A673 (cell line): ENCODE measurements around the gene CUX1. TPM values are rescaled to one million over a fixed set of nuclear protein-coding genes. Genes with fewer than 3 reads are reported as not detected.

Experiments
- BruUV-seq: library from RNA; stranded (reverse); fragments of 400-500 nt; replicated peaks from 2 replicates; lab custom pipeline; 2021; lab: Mats Ljungman, UMichigan
- CTCF ChIA-PET: fragments of 300-600 bp; sonication (Branson Sonifier 250); formaldehyde crosslinking; loops from one replicate; lab custom pipeline; 2022; ENCODE audit warnings: antibody characterized with exemption; lab: Charles Lee
- POLR2A ChIA-PET: fragments of 300-600 bp; sonication (Branson Sonifier 250); formaldehyde crosslinking; loops from one replicate; lab custom pipeline; 2022; ENCODE audit warnings: antibody characterized with exemption; ENCODE audit not compliant: low non-redundant PET; lab: Charles Lee
- DNase-seq: peaks from one replicate; pipeline ENCODE4 v3.0.0-alpha.2; 2015; ENCODE audit warnings: low spot score
- H3K27ac ChIP-seq: fragments of 200-600 bp; sonication (generic); 2 replicates; pipeline ENCODE4 v1.5.1; 2016; ENCODE audit warnings: mixed run types, low read depth, mild to moderate bottlenecking, mixed read lengths, antibody characterized with exemption, low read length; ENCODE audit not compliant: poor library complexity, severe bottlenecking
- H3K27me3 ChIP-seq: fragments of 200-600 bp; sonication (generic); replicated peaks from 2 replicates; pipeline ENCODE4 v1.6.1; 2017; ENCODE audit warnings: mixed run types, low read depth, mild to moderate bottlenecking, mixed read lengths, antibody characterized with exemption, low read length; ENCODE audit not compliant: insufficient read depth, poor library complexity
- H3K36me3 ChIP-seq: fragments of 200-600 bp; sonication (generic); 2 replicates; pipeline ENCODE4 v1.6.1; 2016; ENCODE audit warnings: mixed run types, mild to moderate bottlenecking, mixed read lengths, antibody characterized with exemption, low read length; ENCODE audit not compliant: insufficient read depth, poor library complexity, severe bottlenecking
- H3K4me1 ChIP-seq: fragments of 200-600 bp; sonication (generic); 2 replicates; pipeline ENCODE4 v1.6.1; 2017; ENCODE audit warnings: mixed run types, mild to moderate bottlenecking, mixed read lengths, antibody characterized with exemption, low read length; ENCODE audit not compliant: insufficient read depth, poor library complexity, severe bottlenecking
- H3K4me3 ChIP-seq: fragments of 200-600 bp; sonication (generic); 2 replicates; pipeline ENCODE4 v1.5.1; 2016; ENCODE audit warnings: low read depth, mixed run types, mild to moderate bottlenecking, mixed read lengths, low read length; ENCODE audit not compliant: poor library complexity, severe bottlenecking
- H3K9me3 ChIP-seq: fragments of 200-600 bp; sonication (generic); 2 replicates; pipeline ENCODE4 v1.6.1; 2016; ENCODE audit warnings: mixed run types, low read depth, mild to moderate bottlenecking, mixed read lengths, antibody characterized with exemption, low read length; ENCODE audit not compliant: poor library complexity, severe bottlenecking
- EZH2 ChIP-seq: fragments of 200-600 bp; sonication (generic); IDR thresholded peaks from 2 replicates; pipeline ENCODE4 v1.6.1; 2017; ENCODE audit warnings: borderline replicate concordance, low read depth, mild to moderate bottlenecking, mixed read lengths, antibody characterized with exemption, low read length; ENCODE audit not compliant: poor library complexity, severe bottlenecking
- intact Hi-C: fragments of 100-400 bp; cut with micrococcal nuclease; formaldehyde crosslinking; loops from one replicate; pipeline ENCODE4 v1.10.0; 2022; ENCODE audit not compliant: unreplicated experiment
- total RNA-seq: library from RNA; stranded (reverse); gene quantifications from 2 replicates; pipeline ENCODE4 v1.2.3, GENCODE V29; 2021
- TF ChIP-seq, protein P1 (sequence below): fragments of 300-800, 200-600 bp; sonication (generic); conservative IDR thresholded peaks from 2 replicates; pipeline ENCODE4 v1.5.1; 2017; ENCODE audit warnings: low read depth, mild to moderate bottlenecking, antibody characterized with exemption, low read length, moderate library complexity, mixed read lengths

The CUX1 gene
- total RNA-seq, 1 experiment from 2014 or later = 49.4 TPM

DNA sequence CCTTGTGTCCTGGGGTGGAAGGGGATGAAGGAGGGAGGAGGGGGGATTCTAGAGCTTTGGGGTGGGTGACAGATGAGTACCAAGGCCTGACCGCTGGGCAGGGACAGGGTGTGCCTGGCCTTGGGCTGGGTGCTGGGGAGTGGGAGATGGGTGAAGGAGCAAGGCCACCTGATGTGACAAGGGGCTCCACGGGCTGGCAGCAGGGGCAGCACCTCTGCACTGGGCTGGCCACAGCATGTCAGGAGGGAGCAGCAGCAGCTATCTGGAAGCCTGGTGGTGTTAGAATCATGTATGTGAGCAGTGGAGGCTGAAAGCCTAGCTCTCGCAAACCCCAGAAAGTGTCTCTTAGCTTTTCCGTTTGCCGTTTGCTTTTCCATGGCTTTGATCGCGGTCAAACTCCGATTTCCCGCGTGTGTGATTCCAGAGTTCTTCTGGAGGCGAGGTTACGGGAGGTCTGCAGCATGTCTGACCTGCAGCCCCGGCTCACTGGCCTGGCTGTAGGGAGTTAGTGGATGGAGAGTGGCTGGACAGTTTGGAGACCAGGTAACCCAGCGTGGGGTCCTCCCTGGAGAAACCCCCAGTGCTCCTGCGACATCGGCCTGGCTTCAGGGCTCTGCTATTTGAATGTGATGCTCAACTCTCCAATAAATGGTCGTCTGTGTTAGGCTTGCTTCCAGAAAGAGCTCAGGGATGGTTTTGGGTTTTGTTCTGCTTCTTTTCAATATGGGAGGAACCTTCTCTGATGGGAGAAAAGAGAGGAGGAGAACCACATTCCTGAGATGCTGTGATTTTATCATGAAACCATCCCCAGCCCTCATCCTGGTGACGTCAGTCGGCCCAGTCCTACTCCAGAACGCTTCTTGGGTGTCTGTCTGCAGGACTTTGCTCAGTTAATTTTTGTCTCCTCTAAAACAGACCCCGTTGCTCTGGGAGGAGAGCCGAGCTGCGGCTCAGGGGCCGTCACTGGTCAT, 105.5 kb downstream of the CUX1 start:
- intact Hi-C loops = no loop called here
- TF ChIP-seq EZH2 = no peak
- TF ChIP-seq, protein P1, sequence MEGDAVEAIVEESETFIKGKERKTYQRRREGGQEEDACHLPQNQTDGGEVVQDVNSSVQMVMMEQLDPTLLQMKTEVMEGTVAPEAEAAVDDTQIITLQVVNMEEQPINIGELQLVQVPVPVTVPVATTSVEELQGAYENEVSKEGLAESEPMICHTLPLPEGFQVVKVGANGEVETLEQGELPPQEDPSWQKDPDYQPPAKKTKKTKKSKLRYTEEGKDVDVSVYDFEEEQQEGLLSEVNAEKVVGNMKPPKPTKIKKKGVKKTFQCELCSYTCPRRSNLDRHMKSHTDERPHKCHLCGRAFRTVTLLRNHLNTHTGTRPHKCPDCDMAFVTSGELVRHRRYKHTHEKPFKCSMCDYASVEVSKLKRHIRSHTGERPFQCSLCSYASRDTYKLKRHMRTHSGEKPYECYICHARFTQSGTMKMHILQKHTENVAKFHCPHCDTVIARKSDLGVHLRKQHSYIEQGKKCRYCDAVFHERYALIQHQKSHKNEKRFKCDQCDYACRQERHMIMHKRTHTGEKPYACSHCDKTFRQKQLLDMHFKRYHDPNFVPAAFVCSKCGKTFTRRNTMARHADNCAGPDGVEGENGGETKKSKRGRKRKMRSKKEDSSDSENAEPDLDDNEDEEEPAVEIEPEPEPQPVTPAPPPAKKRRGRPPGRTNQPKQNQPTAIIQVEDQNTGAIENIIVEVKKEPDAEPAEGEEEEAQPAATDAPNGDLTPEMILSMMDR = no peak
- CTCF ChIA-PET = no interaction called here
- H3K27me3 ChIP-seq = no peaks in the 10 kb centered on the region
- no peak overlapping the region for H3K4me3 ChIP-seq
- H3K4me1 ChIP-seq = no peaks in the 10 kb centered on the region
- DNase-seq = no peak
- no peaks in the 10 kb centered on the region for H3K9me3 ChIP-seq
- BruUV-seq = no TSS peak
- H3K27ac ChIP-seq = no peak overlapping the region
- POLR2A ChIA-PET = no interaction called here
- H3K36me3 ChIP-seq = no peaks in the 10 kb centered on the region

GRCh38 chr7:101923602-101923985, 106.2 kb downstream of the CUX1 start:
- no peaks in the 10 kb centered on the region for H3K36me3 ChIP-seq
- ChIA-PET POLR2A (no interaction called here), CTCF (no interaction called here)
- TF ChIP-seq, protein P1 = no peak
- no peak for TF ChIP-seq EZH2
- H3K27me3 ChIP-seq = no peaks in the 10 kb centered on the region
- no TSS peak for BruUV-seq
- intact Hi-C loops = no loop called here
- no peaks in the 10 kb centered on the region for H3K4me1 ChIP-seq
- no peaks in the 10 kb centered on the region for H3K9me3 ChIP-seq
- no peak overlapping the region for H3K27ac ChIP-seq
- H3K4me3 ChIP-seq = no peak overlapping the region
- no peak for DNase-seq

- Histone ChIP-seq H3K4me3 (no peak overlapping the region), H3K4me1 (no peaks in the 10 kb centered on the region), H3K27ac (no peak overlapping the region), H3K27me3 (no peaks in the 10 kb centered on the region), H3K36me3 (no peaks in the 10 kb centered on the region), H3K9me3 (no peaks in the 10 kb centered on the region)
- TF ChIP-seq, protein P1 = no peak
- no peak for TF ChIP-seq EZH2
- BruUV-seq = no TSS peak
- ChIA-PET CTCF (no interaction called here), POLR2A (no interaction called here)
- no peak for DNase-seq
- intact Hi-C loops = no loop called here
These were observed 106.7 kb downstream of the CUX1 start for GRCh38 chr7:101924171-101924570.
